GM12864 (cell line): ENCODE results near the gene CHID1.
A peak's percentile ranks its signal among the peaks of the same experiment; 100 is the strongest.

Source experiments
- DNase-seq: peaks from one replicate; pipeline ENCODE4 v3.0.0-alpha.2; 2011; ENCODE audit warnings: low read depth
- H3K4me3 ChIP-seq: 2 replicates; pipeline ENCODE4 v1.5.1; 2011; ENCODE audit warnings: mild to moderate bottlenecking, low read depth, low read length, control low read depth
- TF ChIP-seq, protein P1 (sequence below): IDR thresholded peaks from 2 replicates; pipeline ENCODE4 v1.5.1; 2011; ENCODE audit warnings: low read depth, mild to moderate bottlenecking, moderate library complexity, low read length, control low read depth, inconsistent platforms; ENCODE audit errors: missing control alignments

CHID1 gene

GRCh38 chr11:828506-829175 lies 82.0 kb downstream of the CHID1 start:
- no peak overlapping the region for H3K4me3 ChIP-seq
- TF ChIP-seq, protein P1, sequence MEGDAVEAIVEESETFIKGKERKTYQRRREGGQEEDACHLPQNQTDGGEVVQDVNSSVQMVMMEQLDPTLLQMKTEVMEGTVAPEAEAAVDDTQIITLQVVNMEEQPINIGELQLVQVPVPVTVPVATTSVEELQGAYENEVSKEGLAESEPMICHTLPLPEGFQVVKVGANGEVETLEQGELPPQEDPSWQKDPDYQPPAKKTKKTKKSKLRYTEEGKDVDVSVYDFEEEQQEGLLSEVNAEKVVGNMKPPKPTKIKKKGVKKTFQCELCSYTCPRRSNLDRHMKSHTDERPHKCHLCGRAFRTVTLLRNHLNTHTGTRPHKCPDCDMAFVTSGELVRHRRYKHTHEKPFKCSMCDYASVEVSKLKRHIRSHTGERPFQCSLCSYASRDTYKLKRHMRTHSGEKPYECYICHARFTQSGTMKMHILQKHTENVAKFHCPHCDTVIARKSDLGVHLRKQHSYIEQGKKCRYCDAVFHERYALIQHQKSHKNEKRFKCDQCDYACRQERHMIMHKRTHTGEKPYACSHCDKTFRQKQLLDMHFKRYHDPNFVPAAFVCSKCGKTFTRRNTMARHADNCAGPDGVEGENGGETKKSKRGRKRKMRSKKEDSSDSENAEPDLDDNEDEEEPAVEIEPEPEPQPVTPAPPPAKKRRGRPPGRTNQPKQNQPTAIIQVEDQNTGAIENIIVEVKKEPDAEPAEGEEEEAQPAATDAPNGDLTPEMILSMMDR: no peak
- no peak for DNase-seq

DNA sequence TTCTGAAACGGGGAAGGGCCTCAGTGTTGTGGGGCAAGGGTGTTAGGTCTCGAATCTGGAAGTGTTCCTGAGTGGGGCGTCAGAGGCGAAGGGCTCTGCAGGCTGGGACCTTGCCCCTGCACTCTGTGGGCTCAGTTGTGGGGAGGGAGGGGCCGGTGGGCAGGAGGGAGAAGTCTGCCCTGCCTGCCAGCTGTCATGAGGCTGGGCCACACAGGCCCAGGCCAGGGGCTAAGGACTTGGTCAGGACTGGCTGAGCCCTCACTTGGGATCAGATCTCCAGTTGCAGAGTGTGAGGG lies 82.8 kb downstream of the CHID1 start, which contains the start of gene CRACR2B:
TSS of gene CRACR2B (plus strand) at position 23 of the 296 bp plus-strand sequence. CDS start 689 bp downstream, outside the sequence.
- H3K4me3 ChIP-seq: peak within 1 kb of the TSS; percentile 70
- no peak for DNase-seq
- TF ChIP-seq, protein P1: no peak

- TF ChIP-seq, protein P1: no peak
- H3K4me3 ChIP-seq: peak overlapping the region; percentile 70
- DNase-seq: no peak
These were observed 83.3 kb downstream of the CHID1 start for GRCh38 chr11:827146-827896.

DNA sequence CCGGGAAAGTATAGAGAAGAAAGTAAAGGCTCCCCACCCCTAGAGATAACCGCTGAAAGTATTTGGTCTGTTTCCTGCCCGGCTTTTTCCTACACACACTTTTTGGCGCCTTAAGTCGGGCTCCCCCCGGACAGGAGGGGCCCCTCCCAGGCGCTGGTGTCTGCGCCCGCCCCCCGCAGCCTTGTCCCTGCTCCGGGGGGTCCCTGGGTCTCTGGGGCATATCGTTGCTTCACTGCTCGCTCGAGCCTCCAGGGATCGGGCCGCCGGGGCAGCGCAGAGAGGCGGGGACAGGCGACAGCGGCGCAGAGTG lies 83.8 kb downstream of the CHID1 start:
- no peak for DNase-seq
- H3K4me3 ChIP-seq: peak overlapping the region; percentile 70
- TF ChIP-seq, protein P1: no peak

- H3K4me3 ChIP-seq: no peak overlapping the region
- TF ChIP-seq, protein P1: no peak
- no peak for DNase-seq
These were observed 84.4 kb downstream of the CHID1 start for GRCh38 chr11:826227-826621.

DNA sequence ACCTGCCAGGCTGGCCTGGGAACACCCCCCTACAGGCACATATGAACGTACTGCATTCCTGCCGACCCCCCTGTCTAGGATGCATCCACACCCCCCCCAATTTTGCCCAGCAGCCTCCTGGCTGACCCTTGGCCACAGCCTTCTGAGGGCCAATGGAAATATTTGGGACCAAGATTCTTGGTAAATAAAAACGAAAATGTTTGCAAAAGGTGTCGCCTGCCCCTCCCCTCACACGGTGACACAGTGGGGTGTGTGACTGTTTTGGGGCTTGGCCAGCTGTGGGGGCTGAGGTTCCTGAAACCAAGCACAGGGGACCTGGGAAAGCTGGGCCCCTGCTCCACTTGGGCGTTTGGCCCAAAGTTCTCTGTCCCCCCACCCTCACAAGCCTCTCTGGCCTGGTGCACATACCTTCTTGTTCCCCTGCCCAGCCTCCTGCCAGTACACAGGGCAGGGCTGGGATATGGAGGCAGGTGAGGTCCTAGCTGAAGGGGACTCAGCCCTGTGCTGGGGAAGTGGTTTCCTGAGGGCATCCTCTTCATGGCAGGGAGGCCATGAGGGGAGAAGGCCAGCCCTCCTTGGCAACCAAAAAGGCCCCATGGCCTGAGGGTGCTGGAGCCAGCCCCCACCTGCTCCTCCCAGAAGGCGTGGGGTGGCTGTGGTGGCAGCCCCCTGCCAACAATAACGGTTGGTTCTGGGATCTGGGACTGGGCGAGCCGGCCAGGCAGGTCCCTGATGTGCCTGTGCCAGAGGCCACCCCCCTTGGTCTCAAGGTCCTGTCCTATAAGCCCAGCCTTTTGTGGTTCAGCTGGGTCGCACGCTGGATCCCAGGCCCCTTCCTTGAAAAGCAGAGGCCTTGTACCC lies 85.0 kb downstream of the CHID1 start:
- TF ChIP-seq, protein P1: no peak
- H3K4me3 ChIP-seq: no peak overlapping the region
- no peak for DNase-seq
